Nephron progenitor cell (in vitro differentiated cells): Measurements from ENCODE around the gene RAB27B.

Source experiments
- DNase-seq: peaks from one replicate; pipeline ENCODE4 v3.0.0; 2021
- H3K27ac Mint-ChIP-seq: 2 replicates; pipeline ENCODE4 v1.8.0; 2021; ENCODE audit warnings: mild to moderate bottlenecking, moderate library complexity, mixed read lengths
- H3K27me3 Mint-ChIP-seq: 2 replicates; pipeline ENCODE4 v1.8.0; 2021; ENCODE audit warnings: mild to moderate bottlenecking, low read depth, mixed read lengths; ENCODE audit not compliant: poor library complexity
- H3K36me3 Mint-ChIP-seq: 2 replicates; pipeline ENCODE4 v1.8.0; 2021; ENCODE audit warnings: low read depth, mixed read lengths
- H3K4me1 Mint-ChIP-seq: 2 replicates; pipeline ENCODE4 v1.8.0; 2021; ENCODE audit warnings: mixed read lengths
- H3K4me3 Mint-ChIP-seq: 2 replicates; pipeline ENCODE4 v1.8.0; 2021; ENCODE audit warnings: mild to moderate bottlenecking, moderate library complexity, mixed read lengths
- H3K9me3 Mint-ChIP-seq: 2 replicates; pipeline ENCODE4 v1.8.0; 2021; ENCODE audit warnings: mild to moderate bottlenecking, moderate library complexity, mixed read lengths
- TF ChIP-seq, protein P1 (sequence below): fragments of 200-600 bp; sonication (generic); IDR thresholded peaks from 2 replicates; pipeline ENCODE4 v1.5.0; 2021; ENCODE audit warnings: antibody characterized with exemption

RAB27B gene

DNA sequence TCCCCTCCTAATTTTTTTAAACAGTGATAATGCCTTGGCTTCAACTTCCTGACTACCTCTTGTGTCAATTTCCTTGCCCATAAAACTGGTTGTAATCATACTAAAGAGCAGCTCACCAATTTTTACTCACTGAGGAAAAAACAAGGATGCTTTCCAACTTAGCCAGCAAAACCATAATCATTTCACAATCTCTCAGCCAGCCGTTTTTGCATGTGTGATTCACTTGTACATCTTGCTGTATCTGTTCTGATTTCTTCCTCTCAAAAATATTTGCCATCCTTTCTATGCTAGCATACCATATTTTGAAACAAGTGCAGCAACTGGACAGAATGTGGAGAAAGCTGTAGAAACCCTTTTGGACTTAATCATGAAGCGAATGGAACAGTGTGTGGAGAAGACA, 60.7 kb downstream of the RAB27B start:
- H3K36me3 Mint-ChIP-seq = no peaks in the 10 kb centered on the region
- no peaks in the 10 kb centered on the region for H3K27me3 Mint-ChIP-seq
- TF ChIP-seq, protein P1, sequence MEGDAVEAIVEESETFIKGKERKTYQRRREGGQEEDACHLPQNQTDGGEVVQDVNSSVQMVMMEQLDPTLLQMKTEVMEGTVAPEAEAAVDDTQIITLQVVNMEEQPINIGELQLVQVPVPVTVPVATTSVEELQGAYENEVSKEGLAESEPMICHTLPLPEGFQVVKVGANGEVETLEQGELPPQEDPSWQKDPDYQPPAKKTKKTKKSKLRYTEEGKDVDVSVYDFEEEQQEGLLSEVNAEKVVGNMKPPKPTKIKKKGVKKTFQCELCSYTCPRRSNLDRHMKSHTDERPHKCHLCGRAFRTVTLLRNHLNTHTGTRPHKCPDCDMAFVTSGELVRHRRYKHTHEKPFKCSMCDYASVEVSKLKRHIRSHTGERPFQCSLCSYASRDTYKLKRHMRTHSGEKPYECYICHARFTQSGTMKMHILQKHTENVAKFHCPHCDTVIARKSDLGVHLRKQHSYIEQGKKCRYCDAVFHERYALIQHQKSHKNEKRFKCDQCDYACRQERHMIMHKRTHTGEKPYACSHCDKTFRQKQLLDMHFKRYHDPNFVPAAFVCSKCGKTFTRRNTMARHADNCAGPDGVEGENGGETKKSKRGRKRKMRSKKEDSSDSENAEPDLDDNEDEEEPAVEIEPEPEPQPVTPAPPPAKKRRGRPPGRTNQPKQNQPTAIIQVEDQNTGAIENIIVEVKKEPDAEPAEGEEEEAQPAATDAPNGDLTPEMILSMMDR = no peak
- no peaks in the 10 kb centered on the region for H3K4me1 Mint-ChIP-seq
- H3K27ac Mint-ChIP-seq = no peak overlapping the region
- H3K4me3 Mint-ChIP-seq = no peak overlapping the region
- DNase-seq = no peak
- peaks cover 5% of the 10 kb centered on the region for H3K9me3 Mint-ChIP-seq

DNA sequence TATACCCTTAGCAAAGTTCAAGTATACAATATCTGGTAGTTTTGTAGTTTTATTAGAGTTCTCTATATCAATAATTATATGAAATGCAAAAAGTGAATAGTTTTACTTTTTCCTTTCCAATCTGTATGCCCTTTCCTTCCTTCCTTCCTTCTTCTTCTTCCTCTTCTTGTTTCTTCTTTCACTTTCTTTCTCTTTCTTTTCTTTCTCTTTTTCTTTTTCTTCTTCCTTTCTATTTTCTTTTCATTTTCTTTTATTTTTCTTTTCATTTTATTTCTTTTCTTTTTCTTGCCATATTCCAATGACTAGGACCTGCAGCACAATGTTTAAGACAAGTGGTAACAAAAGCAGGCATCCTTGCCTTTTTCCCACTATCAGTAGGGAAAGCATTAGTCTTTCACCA, 71.2 kb downstream of the RAB27B start:
- Mint-ChIP-seq H3K4me3 (no peak overlapping the region), H3K27ac (no peak overlapping the region), H3K9me3 (no peaks in the 10 kb centered on the region), H3K4me1 (peaks cover 7% of the 10 kb centered on the region), H3K36me3 (no peaks in the 10 kb centered on the region), H3K27me3 (no peaks in the 10 kb centered on the region)
- DNase-seq = no peak
- TF ChIP-seq, protein P1 = no peak

DNA sequence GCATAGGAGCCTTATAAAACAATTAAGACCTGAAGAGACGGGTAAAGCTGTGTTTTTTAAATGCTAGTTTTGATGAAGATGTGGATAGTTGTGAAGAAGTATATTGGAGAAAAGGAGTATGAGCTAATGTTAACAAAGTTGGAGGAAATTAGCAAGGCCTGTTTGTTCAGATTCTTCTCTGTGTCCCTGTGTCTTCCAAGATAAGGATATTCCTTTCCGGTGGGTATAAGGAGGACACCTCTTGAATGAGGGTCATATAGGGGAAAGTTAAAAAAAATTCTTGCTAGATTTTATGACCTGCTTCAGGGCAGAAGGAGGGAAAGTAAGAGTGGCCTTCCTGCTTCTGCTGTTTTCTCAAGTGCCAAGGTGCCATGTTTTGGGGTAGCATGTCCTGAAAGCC, 72.0 kb downstream of the RAB27B start:
- H3K4me3 Mint-ChIP-seq = no peak overlapping the region
- no peaks in the 10 kb centered on the region for H3K9me3 Mint-ChIP-seq
- peaks cover 7% of the 10 kb centered on the region for H3K4me1 Mint-ChIP-seq
- no peaks in the 10 kb centered on the region for H3K27me3 Mint-ChIP-seq
- no peaks in the 10 kb centered on the region for H3K36me3 Mint-ChIP-seq
- TF ChIP-seq, protein P1 = no peak
- H3K27ac Mint-ChIP-seq = no peak overlapping the region
- DNase-seq = no peak

DNA sequence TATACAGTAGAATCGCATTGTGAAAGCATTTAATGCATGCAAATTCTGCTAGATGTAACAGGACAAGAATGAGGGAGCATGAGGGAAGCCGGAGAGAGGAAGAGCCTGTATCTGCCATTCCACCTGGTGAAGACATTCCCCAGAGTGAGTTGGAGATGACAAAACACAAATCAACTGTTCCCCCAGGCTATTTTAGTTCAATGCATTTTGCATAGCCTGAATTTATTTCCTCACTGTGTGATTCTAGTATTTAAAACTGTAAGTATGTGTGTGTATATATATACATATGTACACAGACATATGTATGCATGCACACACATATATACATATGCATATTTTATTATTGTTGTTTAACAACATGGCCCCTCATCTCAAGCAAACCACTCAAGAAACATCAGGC, 76.3 kb downstream of the RAB27B start:
- H3K4me3 Mint-ChIP-seq = no peak overlapping the region
- no peak for DNase-seq
- no peaks in the 10 kb centered on the region for H3K27me3 Mint-ChIP-seq
- H3K4me1 Mint-ChIP-seq = no peaks in the 10 kb centered on the region
- TF ChIP-seq, protein P1 = no peak
- H3K9me3 Mint-ChIP-seq = no peaks in the 10 kb centered on the region
- no peaks in the 10 kb centered on the region for H3K36me3 Mint-ChIP-seq
- no peak overlapping the region for H3K27ac Mint-ChIP-seq

DNA sequence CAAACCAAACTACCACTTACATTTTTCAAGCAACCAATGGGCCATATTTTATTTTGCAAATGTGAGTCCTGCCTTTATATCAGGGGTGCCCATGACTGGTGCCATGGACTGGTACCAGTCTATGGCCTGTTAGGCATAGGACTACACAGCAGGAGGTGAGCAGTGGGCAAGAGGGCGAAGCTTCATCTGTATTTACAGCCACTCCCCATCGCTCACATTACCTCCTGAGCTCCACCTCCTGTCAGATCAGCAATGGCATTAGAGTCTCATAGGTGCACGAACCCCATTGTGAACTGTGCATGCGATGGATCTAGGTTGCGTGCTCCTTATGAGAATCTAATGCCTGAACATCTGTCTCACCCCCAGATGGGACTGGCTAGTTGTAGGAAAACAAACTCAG, 77.4 kb downstream of the RAB27B start:
- TF ChIP-seq, protein P1 = no peak
- Mint-ChIP-seq H3K4me3 (no peak overlapping the region), H3K9me3 (no peaks in the 10 kb centered on the region), H3K36me3 (no peaks in the 10 kb centered on the region), H3K27ac (no peak overlapping the region), H3K27me3 (no peaks in the 10 kb centered on the region), H3K4me1 (no peaks in the 10 kb centered on the region)
- DNase-seq = no peak

DNA sequence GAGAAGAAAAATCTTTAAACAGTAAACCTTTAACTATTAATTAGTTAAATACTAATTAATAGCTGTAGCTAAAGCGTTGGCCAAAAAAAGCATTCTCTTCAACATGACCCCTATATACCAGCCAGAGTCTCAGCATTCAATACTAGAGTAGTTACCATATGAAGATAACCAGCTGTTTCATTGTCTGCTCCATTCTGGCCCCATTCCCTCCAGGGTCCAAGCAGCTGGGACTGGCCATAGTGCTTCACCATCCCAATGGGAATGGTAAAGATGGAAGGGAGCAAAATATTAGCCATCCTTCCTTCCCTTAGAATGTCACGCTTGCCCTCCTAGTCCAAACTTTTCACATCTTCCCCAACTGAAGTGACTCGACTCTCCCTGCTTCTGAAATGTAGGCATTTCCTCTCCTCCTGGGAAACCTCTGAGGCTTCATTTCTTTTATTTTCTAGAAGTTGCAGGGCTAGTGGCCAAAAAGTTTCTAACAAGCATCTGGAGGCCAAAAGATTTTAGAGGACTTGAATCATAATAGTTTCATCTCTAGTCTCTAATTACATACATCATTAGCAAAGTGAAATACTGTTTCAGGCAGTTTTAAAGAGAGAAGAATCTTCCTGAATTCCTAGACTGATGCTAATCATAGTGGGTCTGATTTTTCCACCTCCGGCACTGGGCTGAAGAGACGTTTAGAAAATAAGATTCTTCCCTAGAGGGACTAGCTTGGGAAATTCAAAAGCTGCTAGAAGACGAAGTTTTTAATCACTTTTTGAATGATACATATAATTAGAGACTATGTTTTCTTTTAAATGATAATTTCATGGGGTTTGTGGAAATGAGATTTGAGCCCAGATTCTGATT, 78.3 kb downstream of the RAB27B start:
- Mint-ChIP-seq H3K4me3 (no peak overlapping the region), H3K9me3 (peaks cover 3% of the 10 kb centered on the region), H3K27me3 (no peaks in the 10 kb centered on the region), H3K4me1 (no peaks in the 10 kb centered on the region), H3K36me3 (no peaks in the 10 kb centered on the region), H3K27ac (no peak overlapping the region)
- TF ChIP-seq, protein P1 = no peak
- DNase-seq = no peak
